Stimulated activated CD4-positive, alpha-beta T cell treated with anti-CD3 and anti-CD28 coated beads, TNF-alpha, amount 100 ng/mL, for 4 hours (primary cell): ENCODE measurements around the gene THSD8.
A peak's percentile ranks its signal among the peaks of the same experiment; 100 is the strongest.
"Not testable (repeated sequence)": the region's sequence is repeated elsewhere in the genome, so short reads cannot be mapped to it uniquely, and the experiment has no call there.

Experiments used
- DNase-seq, 3 experiments: peaks; one replicate each; pipeline ENCODE4 v3.0.0-alpha.2; 2020; ENCODE audit warnings: low read depth in 3 of 3

Gene THSD8

DNA sequence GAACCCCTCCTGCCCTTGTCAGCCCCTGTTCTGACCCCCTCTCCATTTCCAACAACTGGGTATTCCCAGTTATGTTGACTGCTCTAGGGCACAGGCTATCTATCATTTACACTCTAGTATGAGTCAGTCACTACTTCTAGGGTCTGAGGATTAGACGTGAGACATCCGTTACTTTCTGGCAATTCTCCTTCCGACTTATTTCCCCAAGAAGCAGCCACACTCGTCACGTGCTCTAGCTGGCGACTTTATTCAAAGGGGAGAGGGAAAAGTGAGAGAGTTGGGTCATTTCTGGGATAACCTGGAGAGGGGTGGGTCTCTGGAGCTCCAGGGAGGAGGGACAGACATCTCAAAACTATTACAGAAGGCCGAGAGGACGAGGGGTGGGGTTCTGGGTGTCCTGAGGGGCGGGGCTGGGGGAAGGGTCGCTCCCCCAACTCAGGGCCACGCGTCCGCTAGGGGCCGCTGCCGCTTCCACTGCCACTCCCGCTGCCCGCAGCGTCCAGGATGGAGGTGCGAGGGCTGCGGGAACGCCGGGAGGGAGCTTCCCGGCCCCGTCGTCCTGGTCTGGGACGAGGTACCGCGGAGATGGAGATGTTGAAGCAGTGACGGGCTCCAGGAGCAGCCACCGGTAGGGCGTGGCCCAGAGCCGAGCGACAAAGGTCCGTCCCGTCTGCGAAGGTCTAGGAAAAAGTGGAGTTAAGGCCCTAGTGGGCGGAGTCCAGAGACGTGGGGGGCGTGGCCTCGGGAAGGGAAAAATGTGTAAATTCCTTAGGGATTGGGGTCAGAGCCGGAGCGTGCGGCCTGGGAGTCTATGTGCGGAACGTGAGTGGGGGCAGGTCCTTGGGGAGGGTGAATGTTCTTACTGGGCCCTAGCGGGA is 23.6 kb downstream of the THSD8 start:
- DNase-seq = no peak

GRCh38 chr19:12828494-12828893 is 26.6 kb downstream of the THSD8 start:
- no peak for DNase-seq

- DNase-seq = no peak
Observed at GRCh38 chr19:12833418-12833737, 31.5 kb downstream of the THSD8 start.

DNA sequence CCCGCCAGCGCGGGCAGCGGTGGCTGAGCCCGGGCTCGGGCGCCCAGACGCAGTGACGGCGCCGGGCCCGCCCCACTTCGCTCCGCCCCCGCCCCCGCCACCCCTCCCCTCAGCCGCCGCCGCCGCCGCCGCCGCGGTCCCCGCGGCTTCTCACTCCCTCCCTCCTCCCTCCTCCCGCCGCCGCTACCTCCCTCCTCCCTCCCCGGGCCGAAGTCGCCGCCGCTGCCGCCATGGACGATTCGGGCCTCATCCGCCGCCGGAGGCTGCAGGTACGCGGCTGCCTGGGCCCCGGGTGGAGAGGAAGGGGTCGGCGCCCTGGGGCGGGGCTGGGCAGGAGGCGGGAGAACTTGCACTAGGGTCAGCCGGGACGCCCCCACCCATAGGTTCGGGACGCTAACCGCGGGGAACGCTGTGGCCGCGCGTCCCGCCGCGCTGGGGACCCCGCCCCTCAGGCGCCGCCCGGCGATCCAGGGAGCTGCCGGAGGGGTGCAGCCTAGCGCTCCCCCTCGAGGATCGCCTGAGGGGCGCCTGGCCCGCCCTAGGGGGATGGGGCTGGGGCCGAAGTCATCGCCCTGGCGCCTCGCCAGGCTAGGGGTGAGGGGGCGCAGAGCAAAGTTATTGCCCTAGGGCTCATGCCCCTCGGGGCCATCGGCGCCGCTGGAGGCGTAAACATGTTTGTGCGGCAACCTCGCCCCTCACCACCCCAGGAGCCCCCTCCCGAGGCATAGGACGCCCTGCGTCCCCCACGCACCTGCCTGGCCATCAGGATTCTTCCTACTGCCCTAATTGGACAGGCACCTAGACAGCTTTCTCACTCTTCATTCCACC is 32.1 kb downstream of the THSD8 start:
- DNase-seq = no peak

DNA sequence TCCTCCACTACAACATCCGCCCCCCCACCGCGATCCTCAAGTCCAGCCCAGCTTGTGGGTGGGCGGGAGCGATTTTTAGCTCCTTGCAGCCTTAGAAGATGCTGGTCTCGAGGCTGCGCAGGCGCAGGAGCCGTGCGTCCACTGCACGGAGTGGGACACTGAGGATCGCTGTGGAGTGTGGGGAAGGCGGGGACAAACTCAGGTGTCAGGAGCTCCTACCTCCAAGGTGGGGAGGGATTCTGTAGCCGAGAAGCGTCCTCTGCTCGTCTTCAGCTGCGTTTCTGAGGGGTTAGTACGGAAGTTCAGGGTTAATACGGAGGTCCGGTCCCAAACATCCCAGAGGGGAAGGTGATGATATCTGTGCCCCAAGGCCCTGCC is 32.7 kb downstream of the THSD8 start, which contains the start of gene RTBDN:
RTBDN (minus strand) TSS at position 14 of the 378 bp plus-strand sequence. CDS start 4,600 bp downstream, outside the sequence.
- DNase-seq = no peak

GRCh38 chr19:12834976-12835757 is 33.3 kb downstream of the THSD8 start:
- DNase-seq = no peak

DNA sequence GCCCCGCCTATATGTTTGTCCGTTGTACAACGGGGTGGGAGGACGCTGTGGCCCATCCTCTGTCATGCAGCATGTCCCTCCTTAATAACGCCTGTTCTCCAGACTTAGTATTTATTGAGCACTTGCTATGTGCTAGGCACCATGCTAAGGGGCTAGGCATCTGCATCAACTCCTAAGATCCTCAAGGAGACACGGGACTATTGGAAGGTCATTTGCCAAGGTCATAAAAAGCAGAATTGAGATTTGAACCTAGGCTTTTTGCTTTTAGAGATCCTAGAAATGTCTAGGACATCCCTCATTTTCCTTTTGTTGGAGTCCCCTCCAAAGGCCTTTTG is 34.6 kb downstream of the THSD8 start:
- no peak for DNase-seq

DNA sequence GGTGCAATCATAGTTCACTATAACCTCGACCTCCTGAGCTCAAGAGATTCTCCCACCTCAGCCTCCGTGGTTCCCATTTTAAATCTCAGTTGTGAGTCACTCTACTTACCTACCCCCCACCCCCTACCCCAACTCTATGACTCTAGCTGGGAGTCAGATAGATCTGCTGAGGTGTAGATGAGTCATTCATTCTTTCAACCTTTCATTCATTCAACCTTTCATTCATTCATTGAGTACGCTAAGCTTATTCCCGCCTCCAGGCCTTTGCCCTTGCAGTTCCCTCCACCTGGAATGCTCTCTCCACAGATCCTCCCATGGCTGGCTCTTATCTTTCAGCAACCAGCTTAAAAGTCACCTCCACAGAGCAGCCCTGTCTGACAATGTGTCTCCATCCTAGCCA is 35.4 kb downstream of the THSD8 start:
- no peak for DNase-seq

DNA sequence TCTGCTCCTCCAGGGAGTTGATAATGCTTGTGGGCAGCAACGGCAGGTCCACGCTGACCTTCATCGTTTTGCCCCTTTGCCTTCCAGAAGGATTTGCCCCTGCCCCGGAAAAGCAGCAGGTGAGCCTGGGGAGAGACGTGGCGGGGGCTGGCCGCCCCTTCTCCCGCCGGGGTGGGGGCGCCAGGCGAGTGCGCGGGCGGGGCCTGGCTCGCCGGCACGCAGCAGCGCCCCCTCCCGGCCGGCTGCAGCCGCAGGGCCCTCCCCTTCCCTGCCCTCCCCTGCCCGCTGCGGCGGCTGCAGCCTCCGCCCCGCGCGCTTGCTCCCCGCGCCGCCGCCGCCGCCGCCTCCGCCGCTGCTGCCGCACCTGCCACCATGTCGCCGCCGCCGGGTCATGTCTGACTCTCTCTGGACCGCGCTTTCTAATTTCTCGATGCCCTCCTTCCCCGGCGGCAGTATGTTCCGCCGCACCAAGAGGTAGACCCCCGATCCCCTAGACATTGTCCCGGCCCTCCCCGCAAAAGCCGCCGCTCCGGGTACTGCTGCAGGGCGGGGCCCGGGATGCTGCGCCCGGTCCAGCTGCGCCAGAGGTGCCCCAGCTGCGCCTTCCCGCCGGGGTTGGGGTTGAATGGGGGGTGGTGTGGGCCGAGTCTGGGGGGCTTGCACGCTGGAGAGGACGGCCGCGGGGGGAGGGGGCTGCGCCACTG is 36.5 kb downstream of the THSD8 start, which contains the start of gene MAST1:
MAST1 (plus strand) TSS at position 334 of the 704 bp plus-strand sequence; CDS start at position 392, 58 bp downstream.
- DNase-seq = no peak

DNA sequence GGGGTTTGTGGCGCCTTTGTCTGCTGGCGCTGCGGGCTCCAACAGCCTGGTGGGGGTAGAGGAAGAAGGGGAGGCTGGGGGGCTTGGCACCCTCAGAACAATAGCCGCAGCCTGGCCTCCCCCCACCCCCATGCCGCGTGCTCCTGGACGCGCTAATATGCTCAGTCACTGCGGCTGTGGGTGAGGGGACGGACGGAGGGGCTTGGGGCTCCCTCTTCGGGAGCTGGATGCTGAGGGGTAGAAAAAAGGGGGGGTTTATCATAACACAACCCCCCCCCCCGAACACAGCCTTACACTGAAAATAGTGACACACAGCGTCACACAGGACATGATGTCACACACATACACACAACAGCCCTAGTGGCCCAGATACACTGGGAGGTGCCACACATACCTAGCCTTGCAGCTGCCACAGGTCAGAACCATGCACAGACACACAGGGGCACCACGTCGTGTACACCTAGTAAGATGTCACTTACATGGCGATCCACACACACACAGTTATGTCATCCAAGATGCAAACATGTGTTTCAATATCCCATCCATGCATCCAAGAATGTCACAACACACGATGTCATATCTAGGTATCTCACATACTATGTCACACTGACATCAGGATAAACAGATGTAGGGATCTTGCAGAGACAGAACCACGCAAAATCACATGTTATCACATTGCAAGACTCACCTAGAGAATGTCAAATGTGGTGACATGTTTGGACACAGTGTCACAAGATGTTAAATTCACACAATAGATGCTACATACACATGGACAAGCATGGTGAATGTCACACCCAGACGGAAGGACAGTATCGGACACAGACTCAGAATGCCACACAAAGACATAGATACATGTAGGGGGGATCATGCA is 37.3 kb downstream of the THSD8 start:
- no peak for DNase-seq

GRCh38 chr19:12840091-12841079 is 38.5 kb downstream of the THSD8 start:
- no peak for DNase-seq

DNA sequence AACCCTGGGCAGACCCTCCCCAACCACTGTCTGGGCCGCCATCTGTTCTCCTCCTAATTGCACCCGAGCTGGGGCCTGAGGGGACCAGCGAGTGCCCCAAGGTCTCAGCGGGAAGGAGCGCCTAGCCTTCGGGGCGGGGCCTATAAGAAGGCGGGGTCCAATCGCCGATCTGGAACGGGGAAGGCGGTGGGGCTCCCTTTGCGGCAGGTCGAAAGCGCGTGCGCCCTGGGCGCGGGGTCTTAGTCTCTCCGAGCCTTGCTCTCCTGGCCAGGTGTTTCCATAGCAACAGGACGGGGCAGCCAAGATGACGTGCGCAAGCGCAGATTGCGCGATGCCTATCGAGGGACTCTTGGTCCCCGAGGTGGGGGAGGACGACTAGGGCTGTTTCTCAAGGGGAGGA is 39.2 kb downstream of the THSD8 start:
- no peak for DNase-seq

- DNase-seq = no peak
Observed at GRCh38 chr19:12842511-12842910, 40.6 kb downstream of the THSD8 start.

DNA sequence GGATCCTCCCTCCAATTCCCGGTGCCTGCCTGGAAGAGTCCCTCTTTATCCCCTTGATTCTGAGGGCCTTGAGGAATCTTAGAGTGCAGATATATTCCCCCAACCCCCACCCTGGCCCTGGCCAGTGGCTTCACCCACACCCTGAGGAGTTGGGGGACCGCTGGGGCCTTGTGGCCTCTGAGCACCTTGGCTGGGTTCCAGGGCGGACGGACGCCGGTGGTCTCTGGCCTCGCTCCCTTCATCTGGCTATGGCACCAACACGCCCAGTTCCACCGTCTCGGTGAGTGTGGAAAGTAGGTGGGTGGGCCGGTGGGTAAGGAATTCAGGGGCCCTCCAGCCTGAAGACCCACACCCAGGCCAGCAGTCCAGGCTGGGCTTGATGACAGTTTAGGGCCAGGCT is 41.5 kb downstream of the THSD8 start:
- DNase-seq = no peak

GRCh38 chr19:12843999-12844732 is 42.3 kb downstream of the THSD8 start:
- DNase-seq = no peak

DNA sequence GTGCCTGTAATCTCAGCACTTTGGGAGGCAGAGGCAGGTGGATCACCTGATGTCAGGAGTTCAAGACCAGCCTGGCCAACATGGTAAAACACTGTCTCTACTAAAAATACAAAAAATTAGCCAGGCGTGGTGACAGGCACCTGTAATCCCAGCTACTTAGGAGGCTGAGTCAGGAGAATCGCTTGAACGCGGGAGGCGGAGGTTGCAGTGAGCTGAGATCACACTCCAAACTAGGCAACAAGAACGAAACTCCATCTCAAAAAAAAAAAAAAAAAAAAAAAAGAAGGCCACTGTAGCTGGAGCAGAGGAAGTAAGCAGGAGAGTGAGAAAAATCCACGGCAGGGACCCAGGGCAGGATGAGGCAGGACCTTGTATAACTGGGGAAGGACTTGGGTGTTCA is 44.7 kb downstream of the THSD8 start:
- DNase-seq = not testable (repeated sequence)

- peak; percentile 70 to 83 (median 74) for DNase-seq
Observed at GRCh38 chr19:12847159-12848139, 45.6 kb downstream of the THSD8 start.
